ENCODE data around the gene MRPS10. TPM values are rescaled to one million over a fixed set of nuclear protein-coding genes. Genes with fewer than 3 reads are reported as not detected.

Gene MRPS10
- total RNA-seq, 1 experiment from 2014 or later: 67.6 TPM

- Histone ChIP-seq H3K9me3 (ENCODE audit: control insufficient read depth, insufficient read depth, low read depth, low read length) (no peaks in the 10 kb centered on the region), H3K27me3 (ENCODE audit: control insufficient read depth, insufficient read depth, low read length) (no peaks in the 10 kb centered on the region), H3K4me3 (ENCODE audit: low read depth in 2 of 2, low read length in 2 of 2) (no peak overlapping the region), H3K27ac (ENCODE audit: low read length) (0 out of 2 replicates have a peak overlapping the region, but pooled peaks have one; percentile 25), H3K4me1 (ENCODE audit: control insufficient read depth, insufficient read depth, low read length) (peaks cover 5% of the 10 kb centered on the region; the same call in 1 of the 2 replicates), H3K36me3 (ENCODE audit: control insufficient read depth, insufficient read depth, low read length) (no peaks in the 10 kb centered on the region)
- peak; percentile 91 for DNase-seq (ENCODE audit: low read depth, low spot score)
- POLR2A ChIA-PET: no interaction called here
- intact Hi-C loops (cut with micrococcal nuclease; ENCODE audit: unreplicated experiment) (no loop called here), in situ Hi-C loops (cut with HindIII; ENCODE audit: low pct_unique_long_range_greater_than_20kb, low sequenced_read_pairs) (no loop called here)
- CTCF ChIA-PET: interaction anchor here (0.6 to 0.9 kb wide), 2 partner anchors 14 to 1019 kb away, joined by 4 to 10 read pairs; no protein-coding TSS in a partner anchor
- no TSS peak for BruUV-seq (replicated peaks)
- TF ChIP-seq SIN3A (IDR thresholded peaks at IDR 0.05; ENCODE audit: borderline replicate concordance, insufficient read depth, low read depth, low read length) (no peak), REST (IDR thresholded peaks at IDR 0.05; ENCODE audit: insufficient read depth in 1 of 2, low read depth in 2 of 2, low read length in 1 of 2) (no peak), POLR2AphosphoS5 (IDR thresholded peaks at IDR 0.05; ENCODE audit: low read depth, low read length) (no peak), TCF7L2 (IDR thresholded peaks at IDR 0.05; ENCODE audit: low read depth, low read length) (no peak), CTCF (IDR thresholded peaks at IDR 0.05) (no peak)
- peak; percentile 71; the same call in 1 of the 2 replicates for ATAC-seq
These were observed 17.6 kb downstream of the MRPS10 start for GRCh38 chr6:42200035-42200434.

- Histone ChIP-seq H3K36me3 (ENCODE audit: control insufficient read depth, insufficient read depth, low read length) (no peaks in the 10 kb centered on the region), H3K9me3 (ENCODE audit: control insufficient read depth, insufficient read depth, low read depth, low read length) (no peaks in the 10 kb centered on the region), H3K27me3 (ENCODE audit: control insufficient read depth, insufficient read depth, low read length) (no peaks in the 10 kb centered on the region), H3K27ac (ENCODE audit: low read length) (peak overlapping the region; percentile 25; the same call in 1 of the 2 replicates), H3K4me1 (ENCODE audit: control insufficient read depth, insufficient read depth, low read length) (peaks cover 5% of the 10 kb centered on the region; the same call in 1 of the 2 replicates), H3K4me3 (ENCODE audit: low read depth in 2 of 2, low read length in 2 of 2) (no peak overlapping the region)
- ChIA-PET CTCF (interaction anchor here (0.6 to 0.9 kb wide), 2 partner anchors 15 to 1019 kb away, joined by 4 to 10 read pairs; no protein-coding TSS in a partner anchor), POLR2A (no interaction called here)
- TF ChIP-seq SIN3A (IDR thresholded peaks at IDR 0.05; ENCODE audit: borderline replicate concordance, insufficient read depth, low read depth, low read length) (no peak), REST (IDR thresholded peaks at IDR 0.05; ENCODE audit: insufficient read depth in 1 of 2, low read depth in 2 of 2, low read length in 1 of 2) (no peak), TCF7L2 (IDR thresholded peaks at IDR 0.05; ENCODE audit: low read depth, low read length) (no peak), CTCF (IDR thresholded peaks at IDR 0.05) (no peak), POLR2AphosphoS5 (IDR thresholded peaks at IDR 0.05; ENCODE audit: low read depth, low read length) (no peak)
- intact Hi-C loops (cut with micrococcal nuclease; ENCODE audit: unreplicated experiment): no loop called here
- no TSS peak for BruUV-seq (replicated peaks)
- in situ Hi-C loops (cut with HindIII; ENCODE audit: low pct_unique_long_range_greater_than_20kb, low sequenced_read_pairs): no loop called here
- DNase-seq (ENCODE audit: low read depth, low spot score) (no peak), ATAC-seq (peak; percentile 50; the same call in 1 of the 2 replicates)
These were observed 18.3 kb downstream of the MRPS10 start for GRCh38 chr6:42199106-42199981.

All from Panc1 (cell line).